HFFc6 (cell line): Measurements from ENCODE around the gene SNAPC5. TPM values are rescaled to one million over a fixed set of nuclear protein-coding genes. Genes with fewer than 3 reads are reported as not detected.

Source experiments
- DNase-seq: peaks from one replicate; pipeline ENCODE4 v3.0.0-alpha.2; 2018
- H3K27ac Mint-ChIP-seq: 2 replicates; pipeline ENCODE4 v1.8.0; 2020; ENCODE audit warnings: mild to moderate bottlenecking, mixed read lengths
- H3K27me3 Mint-ChIP-seq: 2 replicates; pipeline ENCODE4 v1.8.0; 2021; ENCODE audit warnings: mild to moderate bottlenecking, moderate library complexity, mixed read lengths; ENCODE audit not compliant: insufficient read depth
- H3K36me3 Mint-ChIP-seq: 2 replicates; pipeline ENCODE4 v1.8.0; 2021; ENCODE audit warnings: low read depth, mixed read lengths
- H3K4me1 Mint-ChIP-seq: 2 replicates; pipeline ENCODE4 v1.8.0; 2020; ENCODE audit warnings: low read depth, mixed read lengths
- H3K4me3 Mint-ChIP-seq: 2 replicates; pipeline ENCODE4 v1.8.0; 2020; ENCODE audit warnings: mild to moderate bottlenecking, moderate library complexity, mixed read lengths
- H3K9me3 Mint-ChIP-seq: 2 replicates; pipeline ENCODE4 v1.8.0; 2020; ENCODE audit warnings: mild to moderate bottlenecking, mixed read lengths
- CTCF ChIP-seq: fragments of 200-600 bp; sonication (generic); IDR thresholded peaks from 2 replicates; pipeline ENCODE4 v1.5.0; 2021; ENCODE audit warnings: antibody characterized with exemption, mild to moderate bottlenecking
- total RNA-seq, 6 experiments: library from RNA; stranded (reverse); fragmentation: NEBNext Ultra II Directional; extraction: Animal tissue kit (Norgen Biotek cat#: 25700); gene quantifications; 2 replicates in 1 of 6; 3 replicates in 5 of 6; pipeline ENCODE4 v1.2.3, GENCODE V29; 2021

The SNAPC5 gene
- total RNA-seq, 6 experiments from 2014 or later: 17.6 to 27.5 (median 22.5) TPM

GRCh38 chr15:66498501-66499386 lies 1.2 kb upstream of the SNAPC5 start:
- Mint-ChIP-seq H3K4me1 (peaks cover 53% of the 10 kb centered on the region), H3K4me3 (peak overlapping the region; percentile 93), H3K36me3 (peaks cover 64% of the 10 kb centered on the region), H3K27ac (peak overlapping the region; percentile 82), H3K9me3 (no peaks in the 10 kb centered on the region; the same call in 1 of the 2 replicates), H3K27me3 (peaks cover 23% of the 10 kb centered on the region)
- peak; percentile 77 for TF ChIP-seq CTCF
- peak; percentile 52 for DNase-seq

- peaks cover 47% of the 10 kb centered on the region for H3K4me1 Mint-ChIP-seq
- peak overlapping the region; percentile 93 for H3K4me3 Mint-ChIP-seq
- no peak for TF ChIP-seq CTCF
These were observed 536 bp downstream of the SNAPC5 start for GRCh38 chr15:66496951-66497501.

GRCh38 chr15:66494262-66494661 lies 3.3 kb downstream of the SNAPC5 start:
- peaks cover 29% of the 10 kb centered on the region for H3K4me1 Mint-ChIP-seq
- DNase-seq: no peak
- H3K36me3 Mint-ChIP-seq: peaks cover 28% of the 10 kb centered on the region
- H3K4me3 Mint-ChIP-seq: no peak overlapping the region
- H3K27me3 Mint-ChIP-seq: peaks cover 18% of the 10 kb centered on the region
- no peak overlapping the region for H3K27ac Mint-ChIP-seq
- no peaks in the 10 kb centered on the region for H3K9me3 Mint-ChIP-seq
- TF ChIP-seq CTCF: no peak

More at GRCh38 chr15:66496951-66497501, 536 bp downstream of the SNAPC5 start:
- Mint-ChIP-seq H3K27ac (peak overlapping the region; percentile 82), H3K9me3 (no peaks in the 10 kb centered on the region), H3K27me3 (peaks cover 20% of the 10 kb centered on the region), H3K36me3 (peaks cover 47% of the 10 kb centered on the region)
- no peak for DNase-seq

- Mint-ChIP-seq H3K27ac (no peak overlapping the region), H3K4me3 (no peak overlapping the region), H3K27me3 (peaks cover under 1% of the 10 kb centered on the region), H3K36me3 (peaks cover 16% of the 10 kb centered on the region), H3K9me3 (no peaks in the 10 kb centered on the region), H3K4me1 (peaks cover 8% of the 10 kb centered on the region)
- DNase-seq: no peak
- no peak for TF ChIP-seq CTCF
These were observed 5.7 kb downstream of the SNAPC5 start for GRCh38 chr15:66491846-66492245.

- Mint-ChIP-seq H3K9me3 (no peaks in the 10 kb centered on the region), H3K27ac (0 out of 2 replicates have a peak overlapping the region, but pooled peaks have one; percentile 53), H3K27me3 (no peaks in the 10 kb centered on the region), H3K4me3 (no peak overlapping the region), H3K36me3 (peaks cover 17% of the 10 kb centered on the region), H3K4me1 (peaks cover 7% of the 10 kb centered on the region)
- DNase-seq: no peak
- no peak for TF ChIP-seq CTCF
These were observed 8.3 kb downstream of the SNAPC5 start for GRCh38 chr15:66489179-66489791.
